ENCODE data around the gene MYBPC1. TPM values are rescaled to one million over a fixed set of nuclear protein-coding genes. Genes with fewer than 3 reads are reported as not detected.
A peak's percentile ranks its signal among the peaks of the same experiment; 100 is the strongest.

MYBPC1 gene
- total and polyA plus RNA-seq, 12 donors, result 0.14 to 9.3 (median 0.66) TPM; not detected in 5

GRCh38 chr12:101695706-101696105, 100.9 kb downstream of the MYBPC1 start:
- DNase-seq, result peak in 1 of 7 donors; percentile 35
- intact Hi-C loops (cut with DNase I), result no loop called here
- Histone ChIP-seq H3K4me1 (replicated peaks in 1 of 2) (peaks cover 24 to 30% of the 10 kb centered on the region in 2 donors), H3K36me3 (replicated peaks in 1 of 2) (no peaks in the 10 kb centered on the region), H3K9me3 (replicated peaks in 1 of 3) (no peaks in the 10 kb centered on the region), H3K27ac (peak overlapping the region in 1 of 5 donors; percentile 97), H3K4me3 (no peak overlapping the region), H3K27me3 (no peaks in the 10 kb centered on the region)
- TF ChIP-seq POLR2A (IDR thresholded peaks at IDR 0.05), result no peak
- TF ChIP-seq, protein P1, sequence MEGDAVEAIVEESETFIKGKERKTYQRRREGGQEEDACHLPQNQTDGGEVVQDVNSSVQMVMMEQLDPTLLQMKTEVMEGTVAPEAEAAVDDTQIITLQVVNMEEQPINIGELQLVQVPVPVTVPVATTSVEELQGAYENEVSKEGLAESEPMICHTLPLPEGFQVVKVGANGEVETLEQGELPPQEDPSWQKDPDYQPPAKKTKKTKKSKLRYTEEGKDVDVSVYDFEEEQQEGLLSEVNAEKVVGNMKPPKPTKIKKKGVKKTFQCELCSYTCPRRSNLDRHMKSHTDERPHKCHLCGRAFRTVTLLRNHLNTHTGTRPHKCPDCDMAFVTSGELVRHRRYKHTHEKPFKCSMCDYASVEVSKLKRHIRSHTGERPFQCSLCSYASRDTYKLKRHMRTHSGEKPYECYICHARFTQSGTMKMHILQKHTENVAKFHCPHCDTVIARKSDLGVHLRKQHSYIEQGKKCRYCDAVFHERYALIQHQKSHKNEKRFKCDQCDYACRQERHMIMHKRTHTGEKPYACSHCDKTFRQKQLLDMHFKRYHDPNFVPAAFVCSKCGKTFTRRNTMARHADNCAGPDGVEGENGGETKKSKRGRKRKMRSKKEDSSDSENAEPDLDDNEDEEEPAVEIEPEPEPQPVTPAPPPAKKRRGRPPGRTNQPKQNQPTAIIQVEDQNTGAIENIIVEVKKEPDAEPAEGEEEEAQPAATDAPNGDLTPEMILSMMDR (IDR thresholded peaks at IDR 0.05), result no peak
- WGBS, 4 donors, result 44 to 71% (median 49%) methylated on average over 1 of the region's 1 CpG

GRCh38 chr12:101696251-101697196, 101.8 kb downstream of the MYBPC1 start:
- H3K9me3 ChIP-seq (replicated peaks in 1 of 3), result no peaks in the 10 kb centered on the region
- H3K36me3 ChIP-seq (replicated peaks in 1 of 2), result no peaks in the 10 kb centered on the region
- TF ChIP-seq, protein P1 (IDR thresholded peaks at IDR 0.05), result no peak
- no peak for TF ChIP-seq POLR2A (IDR thresholded peaks at IDR 0.05)
- intact Hi-C loops (cut with DNase I), result no loop called here
- H3K27me3 ChIP-seq, result no peaks in the 10 kb centered on the region
- DNase-seq, result peak; percentile 63 to 92 (median 86)
- peak overlapping the region; percentile 27 to 98 (median 66) for H3K4me3 ChIP-seq
- peaks cover 24 to 39% of the 10 kb centered on the region in 2 donors for H3K4me1 ChIP-seq (replicated peaks in 1 of 2)
- H3K27ac ChIP-seq, result peak overlapping the region; percentile 83 to 98 (median 96)
- 22 to 30% (median 26%) methylated on average over 18 of the region's 18 CpGs for WGBS, 4 donors

GRCh38 chr12:101697197-101697929, 102.6 kb downstream of the MYBPC1 start, which contains the start of gene CHPT1:
Gene CHPT1, plus strand, starts transcription at chr12:101697640. Its CDS starts 222 bp downstream, at chr12:101697862.
- 0 to 2% (median 1%) methylated on average over 10 to 80 of the region's 80 CpGs for WGBS, 4 donors

More at GRCh38 chr12:101697197-101697929, 102.6 kb downstream of the MYBPC1 start, which contains the start of gene CHPT1:
- intact Hi-C loops (cut with DNase I), result no loop called here
- peak within 1 kb of the TSS; percentile 60 to 98 (median 68) for H3K4me3 ChIP-seq
- H3K27ac ChIP-seq, result peak within 1 kb of the TSS; percentile 83 to 98 (median 96)
- peaks cover 24 to 47% of the 10 kb centered on the region in 2 donors for H3K4me1 ChIP-seq (replicated peaks in 1 of 2)
- DNase-seq, result peak; percentile 77 to 91 (median 86)
- no peaks in the 10 kb centered on the region for H3K36me3 ChIP-seq (replicated peaks in 1 of 2)
- H3K9me3 ChIP-seq (replicated peaks in 1 of 3), result no peaks in the 10 kb centered on the region
- H3K27me3 ChIP-seq, result no peaks in the 10 kb centered on the region
- peak; percentile 42 to 62 for TF ChIP-seq POLR2A (IDR thresholded peaks at IDR 0.05)
- TF ChIP-seq, protein P1 (IDR thresholded peaks at IDR 0.05), result peak in 1 of 6 experiments; percentile 9

Measured in adrenal gland (tissue), 12 donors.